Mucosa of stomach (tissue), 1 donor: Measurements from ENCODE around the gene KNDC1.

Source experiments
- H3K27me3 ChIP-seq: one replicate; pipeline ENCODE4 v1.7.0; 2013; ENCODE audit warnings: mild to moderate bottlenecking, low read length; ENCODE audit not compliant: control insufficient read depth, insufficient read depth
- H3K36me3 ChIP-seq: one replicate; pipeline ENCODE4 v1.7.0; 2013; ENCODE audit warnings: low read length; ENCODE audit not compliant: control insufficient read depth, insufficient read depth
- H3K4me1 ChIP-seq: one replicate; pipeline ENCODE4 v1.7.0; 2013; ENCODE audit warnings: mild to moderate bottlenecking, low read length; ENCODE audit not compliant: control insufficient read depth, insufficient read depth
- H3K4me3 ChIP-seq: one replicate; pipeline ENCODE4 v1.7.0; 2013; ENCODE audit warnings: low read length
- H3K9ac ChIP-seq: one replicate; pipeline ENCODE4 v1.7.0; 2013; ENCODE audit warnings: mild to moderate bottlenecking, low read length, moderate library complexity
- H3K9me3 ChIP-seq: one replicate; pipeline ENCODE4 v1.7.0; 2013; ENCODE audit warnings: mild to moderate bottlenecking, low read length, moderate library complexity; ENCODE audit not compliant: control insufficient read depth
- donor health status: Pancreatic carcinoma.

The KNDC1 gene

DNA sequence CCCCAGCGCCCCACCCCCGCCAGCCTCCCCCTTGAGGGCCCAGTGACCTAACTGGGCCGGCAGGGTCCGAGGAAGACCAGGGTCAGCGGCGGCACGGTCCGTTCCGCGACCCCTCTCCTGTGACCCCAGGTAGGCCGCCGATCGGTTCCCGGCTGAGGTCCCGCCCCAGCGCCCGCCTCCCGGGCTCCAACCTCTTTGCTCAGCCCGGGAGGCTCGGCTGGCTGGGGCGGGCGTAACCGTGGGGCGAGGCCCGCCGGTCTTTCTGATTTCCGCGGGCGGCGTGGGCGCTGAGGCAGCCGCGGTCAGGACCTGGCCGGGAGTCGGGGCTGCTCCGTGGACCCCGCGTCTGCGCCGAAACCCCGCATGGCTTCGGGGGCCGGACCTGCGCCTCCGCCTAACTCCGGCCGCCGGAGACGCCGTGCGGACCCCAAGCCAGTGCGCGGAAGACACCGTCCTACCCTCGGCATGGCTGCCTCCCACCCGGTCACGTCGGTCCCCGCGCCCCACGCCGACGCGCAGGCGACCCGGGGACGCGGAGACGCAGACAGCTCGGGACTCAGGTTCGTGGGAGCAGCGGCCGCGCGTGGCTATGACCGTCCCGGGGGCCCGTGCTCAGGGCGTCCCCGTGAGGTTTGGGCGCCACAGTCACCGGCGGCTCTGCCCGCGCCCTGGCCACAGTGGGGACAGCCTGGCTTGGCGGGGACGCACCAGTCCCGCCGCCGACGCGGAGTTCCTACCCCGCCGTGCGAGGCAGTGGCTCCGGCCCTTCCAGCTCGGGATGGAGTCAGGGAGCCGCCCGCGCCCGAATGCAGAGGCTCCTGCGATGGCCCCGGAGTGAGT lies 76.6 kb downstream of the KNDC1 start:
- no peak overlapping the region for H3K9ac ChIP-seq
- peaks cover 85% of the 10 kb centered on the region for H3K27me3 ChIP-seq
- H3K4me3 ChIP-seq: no peak overlapping the region
- no peaks in the 10 kb centered on the region for H3K4me1 ChIP-seq
- H3K36me3 ChIP-seq: no peaks in the 10 kb centered on the region
- H3K9me3 ChIP-seq: no peaks in the 10 kb centered on the region

DNA sequence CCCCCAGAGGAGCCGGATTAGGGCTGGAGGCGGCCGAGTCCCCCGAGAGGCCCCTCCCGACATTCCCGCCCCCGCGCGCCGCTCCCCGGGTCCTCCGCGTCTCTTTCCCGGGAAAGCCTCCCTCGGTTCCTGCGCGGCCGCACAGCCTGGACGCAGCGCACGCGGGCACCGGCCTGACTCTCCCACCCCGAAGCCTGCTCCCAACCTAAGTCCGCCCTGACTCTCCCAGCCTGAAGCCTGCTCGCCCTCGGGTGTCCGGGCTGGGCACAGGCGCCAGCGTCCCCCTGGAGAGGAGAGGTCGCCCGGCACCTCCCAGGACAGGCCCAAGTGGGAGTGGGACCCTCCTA lies 77.2 kb downstream of the KNDC1 start:
- Histone ChIP-seq H3K4me3 (no peak overlapping the region), H3K36me3 (no peaks in the 10 kb centered on the region), H3K9ac (no peak overlapping the region), H3K4me1 (no peaks in the 10 kb centered on the region), H3K27me3 (peaks cover 85% of the 10 kb centered on the region), H3K9me3 (no peaks in the 10 kb centered on the region)

DNA sequence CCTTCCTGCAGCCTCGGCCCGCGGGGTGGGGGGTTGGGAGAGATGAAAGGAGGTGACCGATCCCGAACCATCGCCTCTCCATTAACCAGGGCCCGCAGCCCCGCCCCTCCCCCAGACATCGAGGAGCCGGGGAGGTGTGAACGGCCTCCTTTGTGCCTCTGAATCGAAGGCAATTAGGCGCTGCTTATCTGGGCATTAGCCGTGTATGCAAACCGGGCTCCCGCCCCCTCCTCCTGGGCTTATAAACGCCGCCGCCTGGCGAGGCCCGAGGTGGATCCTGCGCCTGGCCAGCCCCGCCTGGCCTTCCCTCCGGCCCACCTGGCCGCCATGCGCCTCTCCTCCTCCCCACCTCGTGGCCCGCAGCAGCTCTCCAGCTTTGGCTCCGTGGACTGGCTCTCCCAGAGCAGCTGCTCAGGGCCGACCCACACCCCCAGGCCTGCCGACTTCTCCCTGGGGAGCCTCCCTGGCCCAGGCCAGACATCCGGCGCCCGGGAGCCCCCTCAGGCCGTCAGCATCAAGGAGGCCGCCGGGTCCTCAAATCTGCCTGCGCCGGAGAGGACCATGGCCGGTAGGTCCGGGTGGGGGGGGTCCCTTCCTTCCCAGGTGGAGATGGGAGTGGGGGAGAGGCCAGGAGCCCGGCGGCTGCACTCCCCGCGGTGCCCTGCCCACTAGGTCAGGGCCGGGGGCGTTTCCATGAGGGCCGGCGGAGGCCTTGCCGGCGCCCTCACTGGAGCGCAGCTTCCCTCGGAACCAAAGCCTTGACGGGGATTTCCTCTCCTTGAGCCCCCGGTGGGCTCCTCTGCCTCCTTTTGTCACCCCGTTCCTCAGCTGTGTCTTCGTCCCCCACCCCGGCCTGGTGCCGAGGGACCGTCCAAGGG lies 77.8 kb downstream of the KNDC1 start, which contains the start of gene VENTX:
VENTX (plus strand) TSS at position 268 of the 878 bp plus-strand sequence; CDS start at position 328, 60 bp downstream.
- Histone ChIP-seq H3K36me3 (no peaks in the 10 kb centered on the region), H3K4me1 (no peaks in the 10 kb centered on the region), H3K9ac (no peak within 1 kb of the TSS), H3K27me3 (peaks cover 86% of the 10 kb centered on the region), H3K4me3 (no peak within 1 kb of the TSS), H3K9me3 (no peaks in the 10 kb centered on the region)

DNA sequence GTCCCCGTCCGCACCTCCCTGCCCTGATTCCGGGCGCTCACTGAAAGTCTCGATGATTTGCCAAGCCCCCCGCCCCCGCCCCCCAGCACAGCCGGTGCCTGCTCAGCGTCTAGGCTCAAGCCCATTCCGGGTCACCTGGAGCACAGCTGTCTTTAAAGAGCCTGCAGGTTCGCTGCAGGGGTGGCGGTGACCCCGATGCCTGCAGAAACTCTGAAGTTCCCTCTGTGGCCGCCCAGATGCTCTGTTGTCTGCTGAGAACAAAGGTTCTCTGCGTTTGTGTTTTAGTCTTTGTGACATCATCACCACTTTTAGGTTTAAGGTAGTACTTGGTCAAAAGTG lies 78.4 kb downstream of the KNDC1 start:
- H3K36me3 ChIP-seq: no peaks in the 10 kb centered on the region
- no peak overlapping the region for H3K9ac ChIP-seq
- no peaks in the 10 kb centered on the region for H3K4me1 ChIP-seq
- no peak overlapping the region for H3K4me3 ChIP-seq
- H3K27me3 ChIP-seq: peaks cover 85% of the 10 kb centered on the region
- no peaks in the 10 kb centered on the region for H3K9me3 ChIP-seq

DNA sequence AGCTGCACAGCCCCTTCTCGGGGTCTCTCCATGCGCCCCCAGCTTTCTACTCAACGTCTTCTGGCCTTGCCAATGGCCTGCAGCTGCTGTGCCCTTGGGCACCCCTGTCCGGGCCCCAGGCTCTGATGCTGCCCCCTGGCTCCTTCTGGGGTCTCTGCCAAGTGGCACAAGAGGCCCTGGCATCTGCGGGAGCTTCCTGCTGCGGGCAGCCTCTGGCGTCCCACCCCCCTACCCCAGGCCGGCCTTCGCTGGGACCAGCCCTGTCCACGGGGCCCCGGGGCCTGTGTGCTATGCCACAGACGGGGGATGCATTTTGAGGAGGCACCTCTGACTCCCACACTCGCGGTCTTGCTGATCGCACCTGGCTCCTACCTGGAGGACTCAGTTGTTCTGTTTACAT lies 80.0 kb downstream of the KNDC1 start:
- H3K36me3 ChIP-seq: no peaks in the 10 kb centered on the region

DNA sequence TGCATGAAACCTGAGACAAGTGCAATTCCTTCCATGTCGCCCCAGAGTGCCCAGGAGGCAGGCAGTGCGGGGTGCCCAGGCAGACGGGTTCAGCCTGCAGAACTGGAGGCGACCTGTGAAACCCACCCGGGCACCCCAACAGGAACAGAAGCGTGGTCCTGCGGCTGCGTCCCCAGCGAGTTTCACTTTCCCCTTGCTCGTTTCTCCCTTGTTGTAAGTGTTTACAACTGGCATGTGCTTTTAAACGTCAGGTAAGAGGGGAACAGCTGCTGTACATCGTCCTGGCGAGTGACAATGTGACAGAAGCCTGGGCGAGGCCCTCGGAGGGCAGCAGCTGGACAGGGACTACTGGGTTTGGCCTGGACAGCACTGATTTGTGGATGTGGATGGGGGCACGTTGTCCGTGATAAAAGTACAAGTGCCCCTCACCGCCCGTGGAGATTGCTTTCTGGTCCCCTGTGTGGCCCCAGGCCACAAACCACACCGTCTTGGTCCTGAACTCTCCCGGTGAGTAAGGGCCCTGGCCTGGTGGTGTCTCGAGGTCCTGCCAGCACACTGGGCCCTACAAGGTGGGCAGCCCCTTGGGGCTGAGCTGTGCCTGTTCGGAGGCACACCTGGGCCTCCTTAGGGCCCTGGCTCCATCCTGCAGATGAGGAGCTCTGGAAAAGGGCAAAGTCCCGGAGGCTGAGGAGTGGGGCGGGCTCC lies 81.6 kb downstream of the KNDC1 start:
- H3K4me1 ChIP-seq: peaks cover 8% of the 10 kb centered on the region
- H3K27me3 ChIP-seq: peaks cover 72% of the 10 kb centered on the region
- no peaks in the 10 kb centered on the region for H3K36me3 ChIP-seq
- H3K4me3 ChIP-seq: no peak overlapping the region
- no peak overlapping the region for H3K9ac ChIP-seq
- H3K9me3 ChIP-seq: no peaks in the 10 kb centered on the region

More for the DNA sequence above, 80.0 kb downstream of the KNDC1 start:
- Histone ChIP-seq H3K9ac (no peak overlapping the region), H3K4me3 (no peak overlapping the region), H3K9me3 (no peaks in the 10 kb centered on the region), H3K27me3 (peaks cover 76% of the 10 kb centered on the region), H3K4me1 (no peaks in the 10 kb centered on the region)

DNA sequence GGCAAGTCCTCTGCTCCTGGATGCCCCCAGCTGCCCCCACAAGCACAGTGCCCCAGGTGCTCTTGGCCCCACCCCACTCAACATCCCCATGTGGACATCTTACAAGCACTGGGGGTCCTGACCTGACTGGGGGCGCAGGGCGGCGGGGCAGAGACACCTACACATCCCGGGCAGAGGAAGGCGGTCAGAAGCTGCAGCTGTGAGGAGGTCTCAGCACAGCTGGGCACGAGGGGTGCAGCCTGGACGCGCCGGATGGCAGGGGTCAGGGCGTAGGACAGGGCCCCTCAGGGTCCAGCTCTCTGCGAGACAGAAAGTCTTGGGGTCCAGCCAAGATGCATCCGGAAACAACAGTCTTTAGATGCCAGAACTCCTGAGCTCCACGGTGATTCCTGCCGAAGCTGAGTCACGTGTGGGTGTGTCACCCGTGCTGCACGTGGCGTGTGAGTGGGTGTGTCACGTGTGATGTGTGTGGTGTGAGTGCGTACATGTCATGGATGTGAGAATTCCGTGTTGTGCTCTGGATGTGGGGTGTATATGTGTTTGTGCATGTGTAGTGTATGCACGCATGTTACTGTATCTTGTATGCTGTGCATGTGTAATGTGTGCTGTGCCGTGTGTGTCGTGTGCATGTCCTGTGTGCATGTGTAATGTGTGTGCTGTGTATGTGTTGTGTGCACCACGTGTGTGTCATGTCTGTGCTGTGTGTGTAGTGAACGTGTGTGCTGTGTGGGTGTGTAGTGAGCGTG lies 82.8 kb downstream of the KNDC1 start:
- Histone ChIP-seq H3K9ac (no peak overlapping the region), H3K27me3 (peaks cover 67% of the 10 kb centered on the region), H3K9me3 (no peaks in the 10 kb centered on the region), H3K4me1 (peaks cover 8% of the 10 kb centered on the region), H3K4me3 (no peak overlapping the region), H3K36me3 (no peaks in the 10 kb centered on the region)

DNA sequence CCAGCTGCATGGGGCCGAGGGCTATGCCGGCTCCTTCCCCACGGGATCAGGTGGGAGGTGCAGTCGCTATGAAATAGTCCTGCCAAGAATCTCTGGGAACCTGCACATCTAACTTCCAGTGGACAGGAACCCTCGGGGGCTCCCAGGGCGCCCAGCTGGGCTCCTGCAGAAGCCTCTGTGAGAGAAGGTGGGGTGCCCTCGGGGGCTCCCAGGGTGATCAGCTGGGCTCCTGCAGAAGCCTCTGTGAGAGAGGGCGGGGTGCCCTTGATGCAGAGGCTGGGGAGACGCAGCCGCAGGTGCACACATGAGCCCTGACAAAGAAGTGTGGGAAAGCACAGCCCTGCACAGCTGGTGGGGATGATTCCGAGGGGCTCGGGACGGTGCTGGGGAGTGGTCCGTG lies 83.6 kb downstream of the KNDC1 start:
- Histone ChIP-seq H3K4me1 (peaks cover 8% of the 10 kb centered on the region), H3K9me3 (no peaks in the 10 kb centered on the region), H3K27me3 (peaks cover 64% of the 10 kb centered on the region), H3K36me3 (no peaks in the 10 kb centered on the region), H3K4me3 (no peak overlapping the region), H3K9ac (no peak overlapping the region)

DNA sequence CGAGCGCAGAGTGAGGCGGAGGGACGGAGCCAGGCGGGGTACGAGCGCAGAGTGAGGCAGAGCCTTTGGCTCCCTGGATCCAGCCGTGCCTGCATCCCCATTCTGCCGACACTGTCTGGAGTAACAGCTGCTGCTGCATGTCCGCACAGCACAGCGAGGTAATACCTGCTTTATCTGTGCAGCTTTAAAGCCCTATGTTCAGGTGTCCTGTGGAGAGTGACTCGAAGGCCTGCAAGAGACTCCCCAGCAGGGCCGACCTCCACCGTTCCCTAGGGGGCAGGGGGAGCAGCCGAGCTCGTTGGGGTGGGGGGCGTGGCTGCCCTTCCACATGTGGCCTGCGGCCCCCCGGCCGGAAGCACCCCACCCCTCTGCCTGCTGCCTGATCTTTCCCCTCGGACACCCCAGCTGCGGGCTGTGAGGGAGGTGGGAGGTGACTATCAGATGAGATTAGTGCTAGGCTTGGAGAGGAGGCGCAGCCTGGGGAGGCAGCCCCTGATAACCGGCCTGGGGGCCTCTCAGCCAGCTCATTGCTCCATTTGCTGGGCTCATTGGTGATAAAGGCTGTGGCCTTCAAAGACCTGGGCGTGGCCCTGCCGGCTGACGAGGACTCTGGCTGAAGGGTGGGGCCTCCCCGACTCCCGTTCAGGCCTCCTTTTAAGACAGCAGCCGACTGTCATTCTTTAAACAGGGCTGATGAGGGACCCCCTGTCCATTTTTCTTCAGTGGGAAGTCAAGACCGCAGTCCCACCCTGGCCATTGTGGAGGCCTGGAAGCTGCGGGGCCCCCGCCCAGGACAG lies 85.6 kb downstream of the KNDC1 start:
- H3K4me3 ChIP-seq: no peak overlapping the region
- no peak overlapping the region for H3K9ac ChIP-seq
- no peaks in the 10 kb centered on the region for H3K36me3 ChIP-seq
- peaks cover 8% of the 10 kb centered on the region for H3K4me1 ChIP-seq
- H3K9me3 ChIP-seq: no peaks in the 10 kb centered on the region
- H3K27me3 ChIP-seq: peaks cover 64% of the 10 kb centered on the region

DNA sequence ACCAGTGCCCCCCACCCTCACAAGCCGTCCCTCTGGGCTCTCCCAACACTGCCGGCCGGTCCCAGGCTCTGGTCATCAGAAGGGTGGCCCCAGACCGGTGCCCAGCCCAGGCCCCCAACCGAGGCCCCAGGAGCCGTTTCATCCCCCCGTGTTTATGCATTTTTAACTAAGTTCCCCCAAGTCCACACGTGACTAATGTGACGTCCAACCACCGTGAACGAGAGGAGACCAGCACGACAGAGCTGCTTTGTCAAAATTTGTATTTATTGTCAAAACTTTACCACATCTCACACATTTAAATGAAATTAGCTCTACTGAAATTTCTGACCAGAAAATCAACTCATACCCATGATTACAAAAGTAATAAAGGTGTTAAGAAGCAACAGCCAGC lies 86.2 kb downstream of the KNDC1 start:
- H3K4me1 ChIP-seq: peaks cover 8% of the 10 kb centered on the region
- H3K27me3 ChIP-seq: peaks cover 59% of the 10 kb centered on the region
- H3K4me3 ChIP-seq: no peak overlapping the region
- H3K9me3 ChIP-seq: no peaks in the 10 kb centered on the region
- no peaks in the 10 kb centered on the region for H3K36me3 ChIP-seq
- no peak overlapping the region for H3K9ac ChIP-seq
